ENCODE measurements around the gene FBXO27.

- TF ChIP-seq CTCF (IDR thresholded peaks at IDR 0.05; ENCODE audit: low read length) (no peak), EZH2 (IDR thresholded peaks at IDR 0.05; ENCODE audit: borderline replicate concordance, low read length) (no peak)
Measured at GRCh38 chr19:39057615-39058014, 25.3 kb upstream of the FBXO27 start.
